T-helper 1 cell treated with Interleukin-12 subunit alpha and Interleukin-12 subunit beta and Interleukin-4 antibody, amounts not matched to agents 30 μg/mL and 1 μg/mL, for 36 hours (primary cell): ENCODE measurements around the gene GIT1.

Experiments used
- H3K27ac Mint-ChIP-seq: one replicate; pipeline ENCODE4 v1.8.0; 2021; ENCODE audit warnings: mild to moderate bottlenecking, mixed read lengths
- H3K27me3 Mint-ChIP-seq: one replicate; pipeline ENCODE4 v1.8.0; 2021; ENCODE audit warnings: low read depth, mixed read lengths
- H3K36me3 Mint-ChIP-seq: one replicate; pipeline ENCODE4 v1.8.0; 2021; ENCODE audit warnings: low read depth, mixed read lengths
- H3K4me1 Mint-ChIP-seq: one replicate; pipeline ENCODE4 v1.8.0; 2021; ENCODE audit warnings: low read depth, mixed read lengths
- H3K4me3 Mint-ChIP-seq: one replicate; pipeline ENCODE4 v1.8.0; 2021; ENCODE audit warnings: mild to moderate bottlenecking, moderate library complexity, mixed read lengths
- H3K9me3 Mint-ChIP-seq: one replicate; pipeline ENCODE4 v1.8.0; 2021; ENCODE audit warnings: mixed read lengths

The GIT1 gene

GRCh38 chr17:29589524-29590410 lies at the start of gene GIT1:
Gene GIT1 (minus strand): TSS chr17:29589648. CDS start chr17:29589378, 270 bp downstream.
- Mint-ChIP-seq H3K4me1 (peaks cover 52% of the 10 kb centered on the region), H3K27ac (peak within 1 kb of the TSS; percentile 88), H3K9me3 (no peaks in the 10 kb centered on the region), H3K4me3 (peak within 1 kb of the TSS; percentile 88), H3K36me3 (no peaks in the 10 kb centered on the region), H3K27me3 (no peaks in the 10 kb centered on the region)

- Mint-ChIP-seq H3K4me1 (peaks cover 10% of the 10 kb centered on the region), H3K27ac (peak overlapping the region; percentile 27), H3K27me3 (no peaks in the 10 kb centered on the region), H3K4me3 (no peak overlapping the region), H3K9me3 (no peaks in the 10 kb centered on the region), H3K36me3 (peaks cover 44% of the 10 kb centered on the region)
Measured at GRCh38 chr17:29633886-29634285, 44.4 kb upstream of the GIT1 start.

GRCh38 chr17:29630630-29631193 lies 41.3 kb upstream of the GIT1 start:
- H3K4me1 Mint-ChIP-seq = peaks cover 19% of the 10 kb centered on the region
- H3K27ac Mint-ChIP-seq = no peak overlapping the region
- H3K9me3 Mint-ChIP-seq = no peaks in the 10 kb centered on the region
- no peaks in the 10 kb centered on the region for H3K27me3 Mint-ChIP-seq
- H3K36me3 Mint-ChIP-seq = peaks cover 38% of the 10 kb centered on the region
- no peak overlapping the region for H3K4me3 Mint-ChIP-seq

GRCh38 chr17:29629839-29630238 lies 40.4 kb upstream of the GIT1 start:
- Mint-ChIP-seq H3K27me3 (no peaks in the 10 kb centered on the region), H3K36me3 (peaks cover 38% of the 10 kb centered on the region), H3K9me3 (no peaks in the 10 kb centered on the region), H3K4me1 (peaks cover 23% of the 10 kb centered on the region), H3K27ac (no peak overlapping the region), H3K4me3 (no peak overlapping the region)

GRCh38 chr17:29628644-29629043 lies 39.2 kb upstream of the GIT1 start:
- Mint-ChIP-seq H3K4me3 (no peak overlapping the region), H3K4me1 (peaks cover 25% of the 10 kb centered on the region), H3K9me3 (no peaks in the 10 kb centered on the region), H3K27ac (no peak overlapping the region), H3K27me3 (no peaks in the 10 kb centered on the region), H3K36me3 (peaks cover 32% of the 10 kb centered on the region)

- Mint-ChIP-seq H3K27me3 (no peaks in the 10 kb centered on the region), H3K36me3 (peaks cover 30% of the 10 kb centered on the region), H3K4me1 (peaks cover 31% of the 10 kb centered on the region), H3K4me3 (no peak overlapping the region), H3K27ac (no peak overlapping the region), H3K9me3 (no peaks in the 10 kb centered on the region)
Measured at GRCh38 chr17:29627951-29628350, 38.5 kb upstream of the GIT1 start.

- peaks cover 16% of the 10 kb centered on the region for H3K36me3 Mint-ChIP-seq
- H3K9me3 Mint-ChIP-seq = no peaks in the 10 kb centered on the region
- no peak overlapping the region for H3K27ac Mint-ChIP-seq
- H3K4me1 Mint-ChIP-seq = peaks cover 39% of the 10 kb centered on the region
- peaks cover 6% of the 10 kb centered on the region for H3K27me3 Mint-ChIP-seq
- H3K4me3 Mint-ChIP-seq = no peak overlapping the region
Measured at GRCh38 chr17:29625037-29625750, 35.7 kb upstream of the GIT1 start.

GRCh38 chr17:29624586-29624985 lies 35.1 kb upstream of the GIT1 start:
- Mint-ChIP-seq H3K36me3 (peaks cover 12% of the 10 kb centered on the region), H3K9me3 (no peaks in the 10 kb centered on the region), H3K4me1 (peaks cover 39% of the 10 kb centered on the region), H3K27me3 (peaks cover 11% of the 10 kb centered on the region), H3K4me3 (no peak overlapping the region), H3K27ac (no peak overlapping the region)

- Mint-ChIP-seq H3K27ac (no peak overlapping the region), H3K36me3 (peaks cover 7% of the 10 kb centered on the region), H3K27me3 (peaks cover 11% of the 10 kb centered on the region), H3K9me3 (no peaks in the 10 kb centered on the region), H3K4me3 (peak overlapping the region; percentile 75), H3K4me1 (peaks cover 30% of the 10 kb centered on the region)
Measured at GRCh38 chr17:29623283-29623647, 33.8 kb upstream of the GIT1 start.

- peaks cover 7% of the 10 kb centered on the region for H3K36me3 Mint-ChIP-seq
- H3K27me3 Mint-ChIP-seq = peaks cover 11% of the 10 kb centered on the region
- peak within 1 kb of the TSS; percentile 75 for H3K4me3 Mint-ChIP-seq
- H3K27ac Mint-ChIP-seq = peak within 1 kb of the TSS; percentile 20
- no peaks in the 10 kb centered on the region for H3K9me3 Mint-ChIP-seq
- peaks cover 30% of the 10 kb centered on the region for H3K4me1 Mint-ChIP-seq
Measured at GRCh38 chr17:29622337-29623282, 33.2 kb upstream of the GIT1 start, which contains the start of gene CORO6. Gene CORO6 (minus strand): TSS chr17:29622912. CDS start chr17:29621421, 1,491 bp downstream.

- peaks cover 34% of the 10 kb centered on the region for H3K4me1 Mint-ChIP-seq
- no peak overlapping the region for H3K27ac Mint-ChIP-seq
- H3K9me3 Mint-ChIP-seq = no peaks in the 10 kb centered on the region
- H3K4me3 Mint-ChIP-seq = peak overlapping the region; percentile 75
- H3K36me3 Mint-ChIP-seq = peaks cover 7% of the 10 kb centered on the region
- peaks cover 15% of the 10 kb centered on the region for H3K27me3 Mint-ChIP-seq
Measured at GRCh38 chr17:29621751-29622194, 32.3 kb upstream of the GIT1 start.

- Mint-ChIP-seq H3K4me3 (peak overlapping the region; percentile 75), H3K27ac (no peak overlapping the region), H3K36me3 (peaks cover 6% of the 10 kb centered on the region), H3K9me3 (no peaks in the 10 kb centered on the region), H3K4me1 (peaks cover 35% of the 10 kb centered on the region), H3K27me3 (peaks cover 16% of the 10 kb centered on the region)
Measured at GRCh38 chr17:29620779-29621500, 31.5 kb upstream of the GIT1 start.

- peaks cover 36% of the 10 kb centered on the region for H3K4me1 Mint-ChIP-seq
- H3K9me3 Mint-ChIP-seq = no peaks in the 10 kb centered on the region
- H3K27ac Mint-ChIP-seq = no peak overlapping the region
- no peaks in the 10 kb centered on the region for H3K36me3 Mint-ChIP-seq
- H3K4me3 Mint-ChIP-seq = no peak overlapping the region
- H3K27me3 Mint-ChIP-seq = peaks cover 16% of the 10 kb centered on the region
Measured at GRCh38 chr17:29620271-29620670, 30.8 kb upstream of the GIT1 start.
